HUES48 (cell line): ENCODE measurements around the gene NEU1.
"Not testable (repeated sequence)": the region's sequence is repeated elsewhere in the genome, so short reads cannot be mapped to it uniquely, and the experiment has no call there.

ENCODE experiments used
- H3K27ac ChIP-seq: one replicate; pipeline ENCODE4 v1.7.0; 2013; ENCODE audit warnings: low read depth, low read length, inconsistent platforms
- H3K27me3 ChIP-seq: 2 replicates; pipeline ENCODE4 v1.6.1; 2013; ENCODE audit warnings: mild to moderate bottlenecking, low read length; ENCODE audit not compliant: control insufficient read depth, insufficient read depth
- H3K36me3 ChIP-seq: 2 replicates; pipeline ENCODE4 v1.6.1; 2013; ENCODE audit warnings: low read length; ENCODE audit not compliant: control insufficient read depth, insufficient read depth
- H3K4me1 ChIP-seq: 2 replicates; pipeline ENCODE4 v1.6.1; 2013; ENCODE audit warnings: mild to moderate bottlenecking, low read length; ENCODE audit not compliant: control insufficient read depth, insufficient read depth
- H3K4me3 ChIP-seq: 2 replicates; pipeline ENCODE4 v1.5.1; 2013; ENCODE audit warnings: mild to moderate bottlenecking, low read depth, low read length
- H3K9ac ChIP-seq: 2 replicates; pipeline ENCODE4 v1.6.1; 2013; ENCODE audit warnings: mild to moderate bottlenecking, low read depth, low read length, moderate library complexity
- H3K9me3 ChIP-seq: 2 replicates; pipeline ENCODE4 v1.6.1; 2013; ENCODE audit warnings: low read length; ENCODE audit not compliant: control insufficient read depth, insufficient read depth

NEU1 gene

GRCh38 chr6:31862344-31863235 is at the start of gene NEU1:
Gene NEU1 (minus strand): TSS chr6:31862821. CDS start chr6:31862776, 45 bp downstream.
- Histone ChIP-seq H3K9me3 (no peaks in the 10 kb centered on the region), H3K4me3 (peak within 1 kb of the TSS; percentile 89), H3K27ac (peak within 1 kb of the TSS; percentile 84), H3K27me3 (no peaks in the 10 kb centered on the region), H3K9ac (peak within 1 kb of the TSS; percentile 33), H3K36me3 (peaks cover 26% of the 10 kb centered on the region), H3K4me1 (peaks cover 6% of the 10 kb centered on the region; the same call in 1 of the 2 replicates)

GRCh38 chr6:31911826-31912585 is 49.4 kb upstream of the NEU1 start:
- no peaks in the 10 kb centered on the region for H3K4me1 ChIP-seq
- no peak overlapping the region for H3K27ac ChIP-seq
- H3K36me3 ChIP-seq: no peaks in the 10 kb centered on the region
- H3K27me3 ChIP-seq: no peaks in the 10 kb centered on the region
- H3K4me3 ChIP-seq: no peak overlapping the region
- H3K9ac ChIP-seq: no peak overlapping the region
- H3K9me3 ChIP-seq: no peaks in the 10 kb centered on the region

GRCh38 chr6:31909298-31909697 is 46.7 kb upstream of the NEU1 start:
- not testable (repeated sequence) for H3K27ac ChIP-seq, H3K36me3 ChIP-seq, H3K4me3 ChIP-seq, H3K27me3 ChIP-seq, H3K4me1 ChIP-seq, H3K9me3 ChIP-seq, H3K9ac ChIP-seq

- H3K27me3 ChIP-seq: no peaks in the 10 kb centered on the region
- peaks cover 10% of the 10 kb centered on the region for H3K4me1 ChIP-seq
- H3K9me3 ChIP-seq: no peaks in the 10 kb centered on the region
- H3K4me3 ChIP-seq: no peak overlapping the region
- no peaks in the 10 kb centered on the region for H3K36me3 ChIP-seq
- no peak overlapping the region for H3K9ac ChIP-seq
- no peak overlapping the region for H3K27ac ChIP-seq
Measured at GRCh38 chr6:31908791-31909190, 46.2 kb upstream of the NEU1 start.

GRCh38 chr6:31908255-31908654 is 45.6 kb upstream of the NEU1 start:
- not testable (repeated sequence) for H3K27ac ChIP-seq, H3K4me1 ChIP-seq

GRCh38 chr6:31907158-31907813 is 44.7 kb upstream of the NEU1 start:
- Histone ChIP-seq H3K27me3 (no peaks in the 10 kb centered on the region), H3K36me3 (no peaks in the 10 kb centered on the region), H3K27ac (no peak overlapping the region), H3K9me3 (no peaks in the 10 kb centered on the region), H3K4me3 (no peak overlapping the region), H3K9ac (no peak overlapping the region), H3K4me1 (peaks cover 10% of the 10 kb centered on the region)

More at GRCh38 chr6:31908255-31908654, 45.6 kb upstream of the NEU1 start:
- H3K27me3 ChIP-seq, H3K4me3 ChIP-seq, H3K9ac ChIP-seq, H3K9me3 ChIP-seq, H3K36me3 ChIP-seq: not testable (repeated sequence)

- H3K4me3 ChIP-seq, H3K9ac ChIP-seq, H3K36me3 ChIP-seq, H3K9me3 ChIP-seq, H3K4me1 ChIP-seq, H3K27me3 ChIP-seq: not testable (repeated sequence)
- peak overlapping the region; percentile 63 for H3K27ac ChIP-seq
Measured at GRCh38 chr6:31906727-31907126, 44.1 kb upstream of the NEU1 start.

GRCh38 chr6:31906122-31906521 is 43.5 kb upstream of the NEU1 start:
- no peaks in the 10 kb centered on the region for H3K9me3 ChIP-seq
- H3K27me3 ChIP-seq: no peaks in the 10 kb centered on the region
- no peak overlapping the region for H3K9ac ChIP-seq
- H3K27ac ChIP-seq: peak overlapping the region; percentile 63
- peaks cover 13% of the 10 kb centered on the region for H3K4me1 ChIP-seq
- 0 out of 2 replicates have a peak overlapping the region, but pooled peaks have one; percentile 12 for H3K4me3 ChIP-seq
- H3K36me3 ChIP-seq: no peaks in the 10 kb centered on the region

- H3K4me3 ChIP-seq: no peak overlapping the region
- no peak overlapping the region for H3K9ac ChIP-seq
- no peaks in the 10 kb centered on the region for H3K9me3 ChIP-seq
- H3K4me1 ChIP-seq: peaks cover 15% of the 10 kb centered on the region
- peaks cover under 1% of the 10 kb centered on the region for H3K36me3 ChIP-seq
- H3K27me3 ChIP-seq: no peaks in the 10 kb centered on the region
- H3K27ac ChIP-seq: no peak overlapping the region
Measured at GRCh38 chr6:31905041-31905440, 42.4 kb upstream of the NEU1 start.

- peaks cover 15% of the 10 kb centered on the region for H3K4me1 ChIP-seq
Measured at GRCh38 chr6:31903957-31904356, 41.3 kb upstream of the NEU1 start.

More at GRCh38 chr6:31903957-31904356, 41.3 kb upstream of the NEU1 start:
- Histone ChIP-seq H3K36me3 (peaks cover 5% of the 10 kb centered on the region), H3K27ac (no peak overlapping the region), H3K9me3 (no peaks in the 10 kb centered on the region), H3K9ac (no peak overlapping the region), H3K27me3 (no peaks in the 10 kb centered on the region), H3K4me3 (no peak overlapping the region)
